Body of pancreas (tissue), 4 donors: ENCODE data around the gene MRPS31. TPM values are rescaled to one million over a fixed set of nuclear protein-coding genes. Genes with fewer than 3 reads are reported as not detected.

Source experiments
- ATAC-seq: fragments of 150-250 bp; one replicate; pipeline ENCODE4 v1.9.1; 2016
- DNase-seq, 4 donors: peaks; one replicate each; pipeline ENCODE4 v3.0.0-alpha.2; 2019
- H3K27ac ChIP-seq, 4 donors: fragments of 200-600 bp; sonication (generic); 1 replicate in 3 of 4; 2 replicates in 1 of 4; pipeline versions ENCODE4 v1.5.1 to v1.6.1; 2016 to 2019; ENCODE audit warnings: mild to moderate bottlenecking in 1 of 4, mixed read lengths in 1 of 4, moderate library complexity in 1 of 4
- H3K27me3 ChIP-seq, 2 donors: fragments of 200-600 bp; sonication (generic); one replicate each; pipeline ENCODE4 v1.6.0; 2016; ENCODE audit warnings: mild to moderate bottlenecking in 1 of 2
- H3K36me3 ChIP-seq, 2 donors: fragments of 200-600 bp; sonication (generic); replicated peaks in 1 of 2; 2 replicates each; pipeline ENCODE4 v1.5.1; 2016; ENCODE audit warnings: low read depth in 2 of 2; ENCODE audit not compliant: insufficient read depth in 1 of 2
- H3K4me1 ChIP-seq: fragments of 200-600 bp; sonication (generic); one replicate; pipeline ENCODE4 v1.6.0; 2016
- H3K4me3 ChIP-seq, 2 donors: fragments of 200-600 bp; sonication (generic); 1 replicate in 1 of 2; 2 replicates in 1 of 2; pipeline ENCODE4 v1.5.1; 2016 to 2019
- H3K9me3 ChIP-seq, 3 donors: fragments of 200-600 bp; sonication (generic); 1 replicate in 2 of 3; 2 replicates in 1 of 3; pipeline ENCODE4 v1.5.1; 2016
- CTCF ChIP-seq, 7 experiments: fragments of 450-650 bp in 4 of 7; fragments of 200-600 bp in 3 of 7; sonication (generic) in 3 of 7; IDR thresholded peaks; one replicate each; pipeline ENCODE4 v1.5.1; 2016 to 2019; ENCODE audit warnings: antibody characterized with exemption in 7 of 7
- POLR2A ChIP-seq, 3 donors: fragments of 450-650 bp; IDR thresholded peaks; one replicate each; pipeline ENCODE4 v1.6.1; 2016; ENCODE audit warnings: antibody characterized with exemption in 3 of 3, mild to moderate bottlenecking in 2 of 3
- WGBS, 2 donors: methylation state at CpG; one replicate each; pipeline ENCODE4 v1.1.5; 2017; 5-methylcytosine and 5-hydroxymethylcytosine counted together
- intact Hi-C: fragments of 100-400 bp; cut with DNase I; formaldehyde crosslinking; loops from one replicate; pipeline ENCODE4 v1.15.1; 2023
- total RNA-seq, 2 donors: library from RNA; depleted of rRNA; stranded (reverse); fragments of >200 nt; gene quantifications; one replicate each; pipeline ENCODE4 v1.1.0, GENCODE V29; 2016

The MRPS31 gene
- total RNA-seq, 2 donors from 2014 or later, result 10.9 to 11.9 TPM

DNA sequence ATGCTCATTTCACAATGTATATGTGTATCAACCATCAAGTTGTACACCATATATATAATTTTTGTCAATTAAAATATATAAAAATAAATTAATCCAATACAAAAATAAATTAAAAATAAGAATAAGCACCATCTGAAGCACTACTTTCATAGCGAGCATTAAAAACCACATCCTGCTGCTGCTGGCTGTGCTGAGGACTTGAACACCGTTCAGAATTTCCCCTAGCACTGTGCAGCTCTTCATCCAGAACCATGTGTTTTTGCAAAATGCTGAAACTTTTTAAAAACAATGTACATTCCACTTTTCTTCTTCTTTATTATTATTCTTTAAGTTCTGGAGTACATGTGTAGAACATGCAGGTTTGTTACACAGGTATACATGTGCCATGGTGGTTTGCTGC is 64.6 kb downstream of the MRPS31 start:
- Histone ChIP-seq H3K27ac (no peak overlapping the region), H3K9me3 (no peaks in the 10 kb centered on the region), H3K36me3 (no peaks in the 10 kb centered on the region), H3K4me3 (no peak overlapping the region), H3K4me1 (no peaks in the 10 kb centered on the region), H3K27me3 (no peaks in the 10 kb centered on the region)
- TF ChIP-seq POLR2A (IDR thresholded peaks at IDR 0.05) (no peak), CTCF (IDR thresholded peaks at IDR 0.05) (no peak)
- 77 to 96% methylated on average over 2 of the region's 2 CpGs for WGBS, 2 donors
- intact Hi-C loops, result no loop called here
- ATAC-seq, result no peak
- DNase-seq, result no peak

DNA sequence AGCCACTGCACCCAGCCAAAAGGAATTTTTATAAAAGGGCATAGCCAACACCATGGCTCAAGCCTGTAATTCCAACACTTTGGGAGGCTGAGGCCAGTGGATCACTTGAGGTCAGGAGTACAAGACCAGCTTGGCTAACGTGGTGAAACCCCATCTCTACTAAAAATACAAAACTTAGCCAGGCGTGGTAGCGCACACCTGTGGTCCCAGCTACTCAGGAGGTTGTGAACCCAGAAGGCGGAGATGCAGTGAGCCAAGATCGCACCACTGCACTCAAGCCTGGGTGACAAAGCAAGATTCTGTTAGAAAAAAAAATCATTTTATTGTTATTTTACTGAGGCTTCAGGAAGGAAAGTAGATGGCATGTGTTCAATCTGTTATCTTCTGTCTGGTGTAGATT is 73.3 kb downstream of the MRPS31 start:
- H3K4me3 ChIP-seq, result no peak overlapping the region
- no peak overlapping the region for H3K27ac ChIP-seq
- WGBS, 2 donors, result 85 to 92% methylated on average over 5 of the region's 5 CpGs
- DNase-seq, result no peak
- H3K36me3 ChIP-seq, result no peaks in the 10 kb centered on the region
- ATAC-seq, result no peak
- TF ChIP-seq CTCF (IDR thresholded peaks at IDR 0.05) (no peak), POLR2A (IDR thresholded peaks at IDR 0.05) (no peak)
- H3K9me3 ChIP-seq, result no peaks in the 10 kb centered on the region
- no peaks in the 10 kb centered on the region for H3K27me3 ChIP-seq
- intact Hi-C loops, result no loop called here
- no peaks in the 10 kb centered on the region for H3K4me1 ChIP-seq

DNA sequence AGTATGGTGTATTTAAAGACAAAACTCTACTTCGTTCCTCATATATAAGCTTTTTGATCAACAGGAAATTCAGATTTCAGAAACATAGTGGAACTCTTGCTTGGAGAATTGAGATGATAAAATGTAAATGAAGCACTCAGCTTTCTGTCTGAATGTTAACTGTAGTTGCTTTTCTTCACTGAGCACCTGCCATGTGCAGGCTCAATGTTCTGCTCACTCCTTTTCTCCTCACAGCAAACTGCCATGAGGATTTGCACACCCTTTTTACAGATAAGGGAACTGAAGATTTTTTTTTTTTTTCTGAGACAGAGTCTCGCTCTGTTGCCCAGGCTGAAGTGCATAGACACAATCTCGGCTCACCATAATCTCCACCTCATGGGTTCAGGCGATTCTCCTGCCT is 76.6 kb downstream of the MRPS31 start:
- intact Hi-C loops, result no loop called here
- Histone ChIP-seq H3K27ac (no peak overlapping the region), H3K36me3 (no peaks in the 10 kb centered on the region), H3K27me3 (no peaks in the 10 kb centered on the region), H3K4me3 (no peak overlapping the region), H3K9me3 (no peaks in the 10 kb centered on the region), H3K4me1 (no peaks in the 10 kb centered on the region)
- TF ChIP-seq POLR2A (IDR thresholded peaks at IDR 0.05) (no peak), CTCF (IDR thresholded peaks at IDR 0.05) (no peak)
- DNase-seq, result no peak
- 74 to 92% methylated on average over 4 of the region's 4 CpGs for WGBS, 2 donors
- no peak for ATAC-seq

DNA sequence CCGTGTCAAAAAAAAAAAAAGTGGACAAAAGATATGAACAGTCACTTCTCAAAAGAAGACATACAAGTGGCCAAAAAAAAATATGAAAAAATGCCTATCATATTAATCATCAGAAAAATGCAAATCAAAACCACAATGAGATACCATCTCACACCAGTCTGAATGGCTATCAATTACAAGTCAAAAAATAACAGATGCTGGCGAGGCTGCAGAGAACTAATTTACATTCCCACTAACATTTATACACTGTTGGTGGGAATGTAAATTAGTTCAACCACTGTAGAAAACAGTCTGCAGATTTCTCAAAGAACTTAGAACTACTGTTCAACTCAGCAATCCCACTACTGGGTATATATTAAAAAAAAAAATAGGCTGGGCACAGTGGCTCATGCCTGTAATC is 78.0 kb downstream of the MRPS31 start:
- H3K4me3 ChIP-seq, result no peak overlapping the region
- WGBS, 2 donors, result 46 to 51% methylated on average over 2 of the region's 2 CpGs
- no peaks in the 10 kb centered on the region for H3K4me1 ChIP-seq
- H3K27ac ChIP-seq, result no peak overlapping the region
- H3K36me3 ChIP-seq, result no peaks in the 10 kb centered on the region
- no peaks in the 10 kb centered on the region for H3K27me3 ChIP-seq
- TF ChIP-seq CTCF (IDR thresholded peaks at IDR 0.05), result no peak
- no peak for TF ChIP-seq POLR2A (IDR thresholded peaks at IDR 0.05)
- H3K9me3 ChIP-seq, result no peaks in the 10 kb centered on the region
- intact Hi-C loops, result no loop called here
- no peak for DNase-seq
- no peak for ATAC-seq

DNA sequence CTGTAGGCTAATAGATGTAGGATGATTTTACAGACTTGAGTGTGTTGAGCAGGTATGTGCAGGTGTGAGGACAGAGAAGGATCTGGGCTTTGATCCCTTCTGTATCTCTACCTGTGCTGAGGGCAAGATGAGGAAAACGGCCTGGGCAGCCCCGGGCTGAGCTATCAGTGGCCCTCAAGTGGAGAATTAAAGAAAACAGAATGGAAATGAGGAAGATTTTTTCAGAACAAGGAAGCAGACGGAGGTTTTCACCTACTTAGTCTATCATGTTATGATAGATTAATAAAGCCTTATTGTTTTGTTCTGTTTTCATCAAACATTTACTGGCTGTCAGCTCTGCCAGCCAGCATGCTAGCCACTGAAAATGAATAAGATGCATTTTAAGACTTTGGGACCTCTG is 82.2 kb downstream of the MRPS31 start:
- Histone ChIP-seq H3K4me1 (no peaks in the 10 kb centered on the region), H3K27me3 (no peaks in the 10 kb centered on the region), H3K27ac (no peak overlapping the region), H3K36me3 (no peaks in the 10 kb centered on the region), H3K4me3 (no peak overlapping the region), H3K9me3 (no peaks in the 10 kb centered on the region)
- WGBS, 2 donors, result 46 to 51% methylated on average over 3 of the region's 3 CpGs
- TF ChIP-seq CTCF (IDR thresholded peaks at IDR 0.05) (no peak), POLR2A (IDR thresholded peaks at IDR 0.05) (no peak)
- intact Hi-C loops, result loop anchor here (10.0 kb wide), 2 partner anchors 614 to 744 kb away; no protein-coding TSS in a partner anchor
- ATAC-seq (no peak), DNase-seq (no peak)
